ENCODE results near the gene SUN2.

SUN2 gene

DNA sequence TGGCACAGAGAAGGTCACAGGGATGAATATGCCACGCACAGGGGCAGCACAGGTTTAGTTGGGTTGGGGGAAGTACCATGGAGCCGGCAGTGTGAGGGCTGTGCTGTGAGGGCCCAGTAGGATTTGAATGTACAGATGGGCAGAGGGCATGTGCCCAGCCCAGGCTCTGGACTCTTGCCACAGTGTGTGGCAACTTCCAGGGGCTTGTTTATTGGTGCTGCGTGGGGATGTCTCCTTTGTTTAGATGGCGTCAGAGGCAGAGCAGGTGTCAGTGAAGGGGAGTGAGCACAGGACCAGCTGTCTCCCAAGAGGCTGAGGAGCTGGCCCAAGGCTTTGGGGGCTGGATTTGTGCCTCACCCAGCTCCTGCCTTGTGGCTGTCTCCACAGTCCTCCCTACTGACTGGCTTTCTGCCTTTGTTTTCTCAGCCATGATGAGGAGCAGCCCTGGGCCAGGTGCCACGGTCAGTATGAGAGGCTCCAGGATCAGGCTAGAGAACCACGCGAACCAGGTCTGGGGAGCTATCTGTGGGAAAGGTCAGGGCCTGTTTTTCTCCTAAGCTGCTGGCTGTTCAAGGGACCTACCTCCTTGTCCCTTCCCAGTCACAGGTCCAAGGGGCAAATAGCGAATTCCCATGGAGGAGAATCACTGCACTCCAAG is 21.9 kb downstream of the SUN2 start:
- no peak for DNase-seq

DNA sequence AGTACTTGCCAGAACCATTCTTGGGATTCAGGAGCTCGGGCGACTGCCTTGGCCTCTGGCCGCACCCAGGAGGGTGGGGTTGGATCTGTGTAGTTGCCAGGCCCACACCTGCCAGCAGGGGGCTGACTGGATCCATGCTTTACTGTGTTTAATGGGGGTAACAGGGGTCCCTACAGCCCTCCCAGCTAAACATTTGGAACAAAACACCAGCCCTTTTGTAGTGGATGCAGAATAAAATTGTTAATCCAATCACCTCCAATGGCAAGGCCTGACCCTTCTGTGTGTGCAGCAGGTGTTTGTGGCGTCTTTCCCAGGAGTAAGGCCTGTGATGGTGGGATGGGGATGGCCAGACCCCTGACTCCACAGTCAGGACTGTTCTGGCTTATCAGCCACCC is 22.5 kb downstream of the SUN2 start:
- DNase-seq: peak in 2 of 3 donors; percentile 48 to 62

DNA sequence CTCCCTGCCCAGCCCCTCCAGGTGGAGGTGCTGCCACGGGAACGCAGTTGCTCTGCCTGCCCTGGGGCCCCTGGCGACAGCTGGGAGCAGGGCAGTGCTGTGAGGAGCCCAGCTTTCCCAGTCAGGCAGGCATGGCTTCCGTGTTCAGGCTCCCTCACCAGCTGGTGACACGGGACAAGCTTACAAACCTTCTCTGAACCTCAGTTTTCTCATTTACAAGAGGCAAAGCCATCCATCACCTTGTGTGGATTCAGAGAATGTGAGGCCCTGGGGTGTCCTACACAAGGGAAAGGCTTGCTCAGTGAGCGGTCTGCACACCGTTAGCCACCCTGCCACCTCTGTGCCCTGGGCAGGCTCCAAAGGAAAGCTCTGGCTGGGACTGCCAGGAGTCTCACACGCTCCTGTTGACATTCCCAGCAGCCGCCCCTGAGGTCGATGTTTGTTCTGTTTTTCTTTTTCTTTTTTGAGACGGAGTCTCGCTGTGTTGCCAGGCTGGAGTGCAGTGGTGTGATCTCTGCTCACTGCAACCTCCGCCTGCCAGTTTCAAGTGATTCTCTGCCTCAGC is 23.5 kb downstream of the SUN2 start:
- DNase-seq: no peak

DNA sequence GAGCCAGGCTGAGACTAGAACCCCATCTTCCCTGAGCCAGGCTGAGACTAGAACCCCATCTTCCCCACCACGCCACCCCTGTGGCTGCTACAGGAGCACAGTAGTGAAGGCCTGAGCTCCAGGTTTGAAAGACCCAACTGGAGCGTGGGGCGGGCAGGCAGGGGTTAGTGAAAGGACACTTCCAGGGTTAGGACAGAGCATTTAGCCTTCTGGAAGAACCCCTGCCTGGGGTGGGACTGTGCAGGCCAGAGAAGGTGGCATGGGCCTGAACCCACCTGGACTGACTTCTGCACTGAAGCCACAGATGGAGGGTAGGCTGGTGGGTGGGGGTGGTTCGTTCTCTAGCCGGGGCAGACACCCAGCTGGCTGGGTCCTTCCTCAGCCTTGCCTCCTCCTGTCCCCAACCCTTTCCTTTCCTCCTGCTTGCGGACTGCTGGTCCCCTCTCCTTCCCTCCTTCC is 24.1 kb downstream of the SUN2 start:
- no peak for DNase-seq

DNA sequence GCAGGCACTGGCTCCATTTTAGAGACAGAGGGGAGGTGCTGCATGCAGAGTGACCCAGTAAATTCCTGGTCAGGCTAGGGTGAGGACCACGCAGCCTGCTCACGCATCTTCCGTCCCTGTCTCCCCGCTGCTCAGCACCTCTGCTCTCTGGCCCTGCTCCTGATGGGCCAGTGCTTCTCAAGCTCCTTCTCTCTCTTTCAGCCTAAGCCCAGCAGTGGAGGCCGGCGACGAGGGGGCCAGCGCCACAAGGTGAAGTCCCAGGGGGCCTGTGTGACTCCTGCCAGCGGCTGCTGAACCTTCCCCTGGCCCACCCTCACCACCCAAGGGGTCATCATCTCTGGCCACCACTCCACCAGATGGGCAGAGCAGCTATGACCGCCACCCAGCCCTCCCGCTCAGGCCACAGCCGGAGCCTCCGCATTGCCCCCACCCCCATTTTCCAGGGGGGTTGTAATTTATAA is 25.4 kb downstream of the SUN2 start:
- no peak for DNase-seq

DNA sequence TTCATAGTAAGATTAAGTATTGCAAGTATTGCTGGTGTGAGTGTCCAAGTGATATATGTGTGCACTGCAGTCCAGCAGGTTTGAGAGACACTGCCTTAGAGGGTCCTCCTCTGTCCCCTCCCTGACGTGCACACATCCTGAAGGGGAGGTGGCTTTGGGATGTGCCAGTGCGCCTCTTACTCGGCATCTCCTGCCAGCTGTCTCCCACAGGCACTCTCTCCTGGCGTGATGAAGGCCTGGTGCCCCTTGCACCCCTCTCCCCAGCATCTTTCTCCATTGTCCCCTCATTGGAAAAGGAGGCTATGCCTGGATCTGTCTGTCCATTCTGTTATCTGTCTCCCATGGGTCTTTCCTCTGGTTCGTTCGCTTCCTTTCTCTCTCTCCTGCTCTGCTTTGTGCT is 25.9 kb downstream of the SUN2 start:
- no peak for DNase-seq

DNA sequence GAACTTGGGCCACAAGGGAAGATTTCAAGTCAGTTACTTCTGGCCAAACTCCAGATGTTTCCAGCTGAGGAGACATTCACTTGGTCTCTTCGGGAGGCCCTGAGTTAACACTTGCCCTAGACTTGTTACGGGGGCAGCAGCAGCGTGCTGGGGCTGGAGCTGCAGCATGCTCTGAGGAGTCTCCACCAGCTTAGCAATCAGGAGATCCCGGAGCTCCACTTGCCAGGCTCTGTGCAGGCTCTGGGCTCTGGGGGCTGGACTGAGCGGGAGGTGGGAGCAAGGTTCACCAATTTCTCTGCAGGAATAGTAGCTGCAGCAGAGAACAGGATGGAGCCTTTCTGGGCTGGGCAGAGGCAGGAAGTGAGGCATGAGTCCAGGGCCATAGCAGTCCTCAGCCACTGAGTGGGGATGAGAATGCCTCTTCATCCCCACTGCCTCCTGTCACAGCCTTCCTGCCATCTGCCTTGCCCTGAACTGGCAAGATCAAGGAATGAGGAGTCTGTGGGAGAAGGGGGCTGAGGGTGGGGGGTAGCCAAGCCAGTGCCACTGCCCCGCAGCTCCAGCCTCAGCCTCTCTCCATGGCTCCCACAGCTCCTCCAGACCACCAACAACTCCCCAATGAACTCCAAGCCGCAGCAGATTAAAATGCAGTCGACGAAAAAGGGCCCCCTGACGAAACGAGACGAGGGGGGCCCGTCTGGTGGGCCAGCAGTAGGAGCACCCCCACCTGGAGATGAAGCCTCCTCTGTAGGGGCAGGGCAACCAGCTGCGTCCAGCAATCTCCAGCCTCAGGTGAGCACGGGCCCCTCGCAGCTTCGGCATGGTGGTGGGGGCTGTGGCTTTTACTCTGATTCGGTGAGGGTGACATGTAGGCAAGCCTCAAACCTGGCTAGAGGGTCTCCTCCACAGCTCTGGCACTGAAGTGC is 26.7 kb downstream of the SUN2 start:
- no peak for DNase-seq

DNA sequence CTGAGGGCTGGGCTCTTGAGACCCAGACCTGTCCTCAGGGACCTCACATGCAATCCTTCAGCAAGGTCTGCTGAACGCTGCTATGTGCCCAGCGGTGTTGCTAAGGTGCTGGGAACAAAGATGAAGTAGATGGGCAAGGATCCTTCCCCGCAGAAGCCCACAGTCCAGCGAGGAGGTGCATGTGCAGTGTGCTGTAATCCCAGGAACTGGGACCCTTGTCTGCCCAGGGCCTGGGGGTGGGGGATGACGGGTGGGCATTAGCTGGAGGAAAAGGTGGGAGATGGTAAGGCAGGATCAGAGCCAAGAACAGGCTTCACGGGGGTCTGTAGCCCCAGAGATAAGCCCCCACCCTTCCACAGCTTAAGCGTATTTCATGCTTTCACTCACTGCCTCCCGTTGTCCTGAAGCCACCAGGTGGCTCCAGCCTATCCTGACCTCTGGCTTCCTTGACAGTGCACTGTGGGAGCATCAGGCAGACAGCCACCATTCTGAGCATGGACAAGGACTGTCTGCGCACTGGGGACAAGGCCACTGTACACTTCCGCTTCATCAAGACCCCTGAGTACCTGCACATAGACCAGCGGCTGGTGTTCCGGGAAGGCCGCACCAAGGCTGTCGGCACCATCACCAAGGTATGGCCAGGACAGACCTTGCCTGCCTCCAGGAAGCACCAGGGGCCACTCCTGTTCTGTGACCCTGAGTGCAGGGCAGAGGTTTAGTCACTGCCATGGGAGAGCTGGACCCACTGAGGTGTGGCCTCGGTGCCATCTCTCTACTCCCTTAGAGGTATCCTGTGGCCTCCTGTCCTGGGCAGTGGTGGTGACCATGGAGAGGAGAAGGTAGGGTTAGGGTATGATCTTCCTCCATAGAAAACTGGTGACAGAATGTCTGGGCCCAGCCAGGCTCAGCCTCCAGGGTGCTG is 28.0 kb downstream of the SUN2 start:
- DNase-seq: no peak

DNA sequence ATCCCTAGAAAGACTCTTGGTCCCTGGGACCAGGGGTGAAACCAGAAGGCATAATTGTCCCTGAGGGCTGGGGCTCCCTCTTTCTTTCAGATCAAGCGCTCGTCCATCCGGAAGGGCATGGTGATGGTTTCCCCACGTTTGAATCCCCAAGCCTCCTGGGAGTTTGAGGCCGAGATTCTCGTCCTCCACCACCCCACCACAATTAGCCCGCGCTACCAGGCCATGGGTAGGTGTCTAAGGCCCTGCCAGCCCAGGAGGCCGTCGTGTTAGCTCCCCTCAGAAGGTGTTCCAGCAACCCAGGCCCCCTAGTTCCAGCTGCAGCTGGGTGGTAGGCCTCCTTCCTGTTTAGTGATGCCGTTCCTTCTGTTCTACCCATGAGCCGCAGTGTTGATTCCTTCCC is 28.7 kb downstream of the SUN2 start:
- no peak for DNase-seq

DNA sequence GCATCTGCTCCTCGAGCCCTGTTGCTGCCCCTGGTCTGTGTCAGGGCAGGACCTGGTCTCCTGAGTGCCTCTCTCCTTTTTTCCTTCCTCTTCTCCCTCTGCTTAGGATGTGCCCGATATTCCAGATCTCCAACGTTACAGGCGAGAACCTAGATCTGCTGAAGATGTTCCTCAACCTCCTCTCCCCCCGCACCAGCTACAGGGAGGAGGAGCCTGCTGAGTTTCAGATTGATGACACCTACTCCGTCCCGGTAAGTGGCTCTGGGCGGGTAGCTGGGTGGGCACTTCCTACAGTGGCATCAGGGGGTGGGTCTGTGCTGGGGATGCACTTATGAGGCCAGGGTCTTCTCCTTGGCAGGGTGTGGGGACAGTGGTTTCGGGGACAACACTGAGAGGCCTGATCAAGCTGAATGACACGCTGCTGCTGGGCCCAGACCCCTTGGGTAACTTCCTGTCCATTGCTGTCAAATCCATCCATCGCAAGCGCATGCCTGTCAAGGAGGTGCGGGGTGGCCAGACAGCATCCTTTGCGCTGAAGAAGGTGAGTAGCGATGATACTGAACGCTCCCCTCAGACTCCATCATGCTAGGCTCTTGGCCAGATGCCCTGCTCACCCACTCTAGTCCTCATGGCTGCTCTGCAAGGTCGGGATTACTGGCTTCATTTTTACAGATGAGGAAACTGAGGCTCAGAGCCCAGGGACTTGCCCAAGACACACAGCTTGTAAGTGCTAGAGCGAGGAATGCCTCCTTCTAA is 29.7 kb downstream of the SUN2 start:
- no peak for DNase-seq

DNA sequence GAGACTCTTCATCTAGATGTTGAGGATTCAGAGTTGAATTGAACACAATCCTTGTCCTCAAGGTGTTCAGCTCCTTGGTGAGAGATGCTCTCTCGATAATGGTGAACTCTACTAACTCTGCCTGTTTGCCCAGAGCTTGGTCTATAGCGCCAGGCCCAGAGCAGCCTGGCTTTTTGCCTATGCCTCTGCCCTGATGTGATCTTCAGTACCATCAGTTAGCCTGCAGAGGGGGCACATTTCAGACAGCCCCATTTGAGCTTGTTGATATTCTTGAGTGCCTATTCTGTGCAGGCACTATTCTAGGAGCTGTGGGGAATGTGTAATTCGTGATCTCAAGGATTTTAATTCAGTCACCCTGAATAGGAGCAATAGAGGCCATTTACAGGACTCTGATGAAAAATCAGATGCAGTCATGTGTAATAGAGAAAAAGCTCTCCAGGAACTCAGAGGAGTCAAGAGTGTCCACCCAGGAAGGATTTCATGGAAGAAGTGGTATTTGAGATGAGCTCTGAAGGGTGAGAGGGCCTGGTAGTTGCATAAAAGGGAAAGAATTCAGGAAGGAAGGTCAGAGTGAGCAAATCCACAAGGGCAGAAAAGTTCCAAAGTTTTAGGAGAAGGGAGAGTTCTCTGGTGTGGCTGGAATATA is 30.7 kb downstream of the SUN2 start:
- DNase-seq: peak; percentile 46 to 61 (median 49)

DNA sequence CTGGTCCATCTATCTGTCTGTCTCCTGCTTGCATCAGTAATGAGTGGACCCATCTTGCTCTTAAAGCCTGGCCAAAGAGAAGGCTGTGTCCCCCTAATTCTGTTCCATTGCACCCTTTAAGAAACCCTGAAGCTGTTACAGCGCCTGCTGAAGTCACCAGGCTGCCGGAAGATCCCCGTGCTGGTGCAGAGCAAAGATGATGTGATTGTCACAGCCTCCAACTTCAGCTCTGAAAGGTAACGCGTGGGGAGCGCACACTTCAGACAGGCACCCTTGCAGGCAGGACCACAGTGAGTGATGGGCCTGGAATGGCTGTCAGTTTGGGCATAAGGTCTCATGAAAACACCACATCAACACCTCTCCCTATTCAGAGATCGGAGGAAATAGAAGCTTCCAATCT is 31.6 kb downstream of the SUN2 start:
- no peak for DNase-seq

DNA sequence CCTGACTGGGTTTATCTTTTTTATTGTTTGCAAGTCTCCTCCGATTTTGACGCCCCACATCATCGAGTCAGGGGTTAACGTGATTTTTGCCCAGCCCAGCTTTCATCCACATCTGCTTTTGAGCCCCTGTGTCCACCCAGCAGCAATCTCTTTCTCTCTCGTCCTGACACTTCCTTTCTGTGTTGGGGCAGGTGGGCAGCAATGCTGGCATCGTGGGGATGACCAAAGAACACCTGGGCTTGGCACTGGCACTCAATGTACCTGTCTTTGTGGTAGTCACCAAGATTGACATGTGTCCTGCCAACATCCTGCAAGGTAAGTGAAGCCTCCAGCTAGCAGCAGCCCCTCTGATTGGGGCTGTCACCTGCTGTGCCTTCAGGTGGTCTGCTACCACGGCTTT is 34.2 kb downstream of the SUN2 start:
- DNase-seq: no peak

DNA sequence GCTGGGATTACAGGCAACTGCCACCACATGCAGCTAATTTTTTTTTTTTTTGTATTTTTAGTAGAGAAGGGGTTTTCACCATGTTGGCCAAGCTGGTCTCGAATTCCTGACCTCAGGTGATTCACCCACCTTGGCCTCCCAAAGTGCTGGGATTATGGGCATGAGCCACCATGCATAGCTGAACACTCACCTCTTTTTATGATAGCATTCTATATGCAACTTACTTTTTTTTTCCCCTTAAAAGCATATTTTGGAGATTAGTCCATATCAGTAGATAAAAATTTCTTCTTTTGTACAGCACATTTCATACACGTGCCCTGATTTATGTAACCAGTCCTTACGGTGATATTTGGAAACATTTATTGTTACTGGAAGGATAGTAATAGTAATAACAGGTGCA is 35.4 kb downstream of the SUN2 start:
- no peak for DNase-seq

DNA sequence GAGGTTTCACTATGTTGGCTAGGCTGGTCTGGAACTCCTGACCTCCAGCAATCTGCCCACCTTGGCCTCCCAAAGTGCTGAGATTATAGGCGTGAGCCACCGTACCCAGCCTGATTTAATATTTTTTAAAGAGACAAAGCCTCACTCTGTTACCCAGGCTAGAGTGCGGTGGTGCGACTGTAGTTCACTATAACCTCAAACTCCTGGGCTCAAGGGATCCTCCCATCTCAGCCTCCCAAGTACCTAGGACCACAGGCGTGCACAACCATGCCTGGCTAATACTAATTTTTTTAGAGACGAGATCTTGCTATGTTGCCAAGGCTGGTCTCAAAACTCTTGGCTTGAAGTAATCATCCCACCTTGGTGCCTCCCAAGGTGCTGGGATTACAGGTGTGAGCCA is 36.6 kb downstream of the SUN2 start:
- DNase-seq: no peak

DNA sequence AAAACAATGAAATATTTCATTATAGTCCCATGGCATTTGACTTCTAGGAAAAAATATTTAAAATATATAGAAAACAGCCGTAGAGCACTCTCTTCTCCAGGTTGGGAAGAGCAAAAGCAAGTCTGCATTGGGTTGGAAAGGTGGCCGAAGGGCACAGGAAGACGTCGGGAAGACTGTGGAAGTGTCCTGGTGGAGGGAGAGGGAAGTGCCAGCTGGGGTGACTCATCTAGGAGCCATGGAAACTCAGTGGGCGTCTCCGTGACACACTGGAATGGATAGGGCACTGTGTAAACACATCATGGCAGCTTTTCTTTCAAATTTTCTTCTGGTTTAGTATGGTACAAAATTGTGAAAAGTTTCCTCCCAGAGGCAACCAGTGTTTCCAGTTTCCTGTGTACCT is 37.4 kb downstream of the SUN2 start:
- DNase-seq: peak; percentile 76 to 80 (median 79)

DNA sequence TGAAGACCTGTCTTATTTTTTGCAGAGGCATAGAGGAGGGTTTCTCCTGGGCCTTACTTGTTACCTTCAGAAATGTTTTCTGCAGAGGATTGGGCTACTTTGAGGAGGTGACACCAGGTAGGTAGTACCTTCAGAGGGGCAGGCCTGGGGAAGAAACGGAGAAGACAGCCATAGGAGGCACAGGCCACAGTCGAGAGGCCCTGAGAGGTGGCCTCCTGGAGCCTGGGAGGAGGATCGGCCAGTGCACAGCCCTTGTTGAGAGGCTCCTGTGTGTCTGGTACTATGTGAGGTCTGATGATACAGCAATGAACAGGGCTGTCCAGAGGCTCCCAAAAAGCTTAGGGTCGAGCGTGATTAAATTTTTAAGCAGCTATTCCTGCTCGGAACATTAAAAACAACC is 38.6 kb downstream of the SUN2 start:
- no peak for DNase-seq

DNA sequence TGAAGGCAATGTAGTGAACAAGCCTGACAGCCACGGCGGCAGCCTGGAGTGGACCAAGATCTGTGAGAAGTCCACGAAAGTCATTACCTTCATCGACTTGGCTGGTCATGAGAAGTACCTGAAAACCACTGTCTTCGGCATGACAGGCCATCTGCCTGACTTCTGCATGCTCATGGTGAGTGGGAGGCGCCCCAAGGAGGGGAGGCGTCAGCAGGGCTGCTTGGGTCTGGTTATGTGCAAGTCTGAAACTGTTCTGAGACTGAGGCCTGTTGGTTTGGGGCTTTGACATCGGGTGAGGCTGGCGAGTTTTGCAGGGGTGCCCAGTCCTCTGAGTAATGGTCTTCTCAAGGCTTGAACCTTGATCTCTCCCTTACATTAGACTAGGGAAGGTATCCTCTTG is 39.0 kb downstream of the SUN2 start:
- DNase-seq: no peak

DNA sequence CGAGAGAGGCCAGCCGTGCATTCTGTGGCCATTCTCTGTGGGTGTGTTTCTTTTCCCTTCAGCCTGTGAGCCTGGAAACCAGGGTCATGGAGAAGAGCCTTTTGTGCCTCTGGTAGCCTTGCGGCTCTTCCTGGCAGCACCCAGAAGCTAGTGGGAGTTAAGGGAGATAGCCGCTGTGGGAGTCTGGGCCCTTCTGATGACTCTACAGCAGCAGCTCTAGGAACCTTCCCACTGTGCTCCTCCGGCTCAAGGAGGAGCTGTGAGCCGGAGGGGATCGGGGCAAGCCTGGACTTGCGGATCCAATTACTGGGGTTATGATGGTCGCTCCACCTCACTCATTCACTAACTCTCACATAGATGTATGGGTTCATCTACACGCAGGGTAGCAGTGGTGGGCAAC is 39.5 kb downstream of the SUN2 start:
- DNase-seq: no peak

DNA sequence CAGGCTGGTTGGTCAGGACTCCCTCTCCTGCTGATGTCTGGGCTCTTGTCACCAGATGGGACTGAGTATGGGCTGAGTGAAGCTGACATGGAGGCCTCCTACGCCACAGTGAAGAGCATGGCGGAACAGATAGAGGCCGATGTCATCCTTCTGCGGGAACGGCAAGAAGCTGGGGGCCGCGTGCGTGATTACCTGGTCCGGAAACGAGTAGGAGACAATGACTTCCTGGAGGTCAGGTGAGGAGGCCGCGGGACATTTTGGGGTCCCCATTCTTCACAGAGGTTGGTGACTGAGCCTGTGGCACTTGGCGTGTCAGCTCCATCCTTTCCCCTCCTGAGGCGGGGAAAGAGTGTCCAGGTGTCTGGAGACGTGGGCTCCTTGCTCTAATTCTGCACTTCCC is 39.9 kb downstream of the SUN2 start:
- DNase-seq: no peak

DNA sequence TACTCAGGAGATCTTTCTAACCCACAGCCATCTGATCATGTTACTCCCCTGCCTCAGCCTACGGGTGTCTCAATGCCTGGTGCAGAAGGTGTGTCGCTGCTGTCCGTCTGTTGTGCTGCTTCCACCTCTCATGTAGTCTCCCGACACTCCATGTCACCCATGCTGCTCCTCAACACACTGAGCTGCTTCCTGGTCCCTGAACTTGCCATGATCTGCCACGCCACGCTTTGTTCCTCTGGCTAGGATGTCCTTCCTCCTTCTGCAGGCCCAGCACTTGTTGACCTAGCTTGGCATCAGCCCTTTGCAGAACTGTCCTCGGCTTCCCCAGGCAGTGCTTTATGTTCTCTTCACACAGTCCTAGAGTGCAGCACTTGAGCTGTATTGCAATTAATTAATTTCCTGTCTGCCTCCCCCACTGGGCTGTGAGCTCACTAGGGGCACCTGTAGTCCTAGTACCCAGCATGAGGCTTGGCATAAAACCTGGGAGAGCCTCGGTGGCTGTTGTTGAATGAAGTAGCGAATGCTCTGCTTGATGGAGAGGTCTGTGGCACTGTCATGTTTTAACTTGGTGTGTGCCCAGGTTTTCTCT is 40.5 kb downstream of the SUN2 start:
- peak; percentile 20 to 30 (median 25) for DNase-seq
